ELR (cell line): Measurements from ENCODE around the gene ZNF695.
"Not testable (repeated sequence)": the region's sequence is repeated elsewhere in the genome, so short reads cannot be mapped to it uniquely, and the experiment has no call there.

Experiments
- DNase-seq: peaks from one replicate; pipeline ENCODE4 v3.0.0-alpha.2; 2015; ENCODE audit warnings: low read depth

The ZNF695 gene

DNA sequence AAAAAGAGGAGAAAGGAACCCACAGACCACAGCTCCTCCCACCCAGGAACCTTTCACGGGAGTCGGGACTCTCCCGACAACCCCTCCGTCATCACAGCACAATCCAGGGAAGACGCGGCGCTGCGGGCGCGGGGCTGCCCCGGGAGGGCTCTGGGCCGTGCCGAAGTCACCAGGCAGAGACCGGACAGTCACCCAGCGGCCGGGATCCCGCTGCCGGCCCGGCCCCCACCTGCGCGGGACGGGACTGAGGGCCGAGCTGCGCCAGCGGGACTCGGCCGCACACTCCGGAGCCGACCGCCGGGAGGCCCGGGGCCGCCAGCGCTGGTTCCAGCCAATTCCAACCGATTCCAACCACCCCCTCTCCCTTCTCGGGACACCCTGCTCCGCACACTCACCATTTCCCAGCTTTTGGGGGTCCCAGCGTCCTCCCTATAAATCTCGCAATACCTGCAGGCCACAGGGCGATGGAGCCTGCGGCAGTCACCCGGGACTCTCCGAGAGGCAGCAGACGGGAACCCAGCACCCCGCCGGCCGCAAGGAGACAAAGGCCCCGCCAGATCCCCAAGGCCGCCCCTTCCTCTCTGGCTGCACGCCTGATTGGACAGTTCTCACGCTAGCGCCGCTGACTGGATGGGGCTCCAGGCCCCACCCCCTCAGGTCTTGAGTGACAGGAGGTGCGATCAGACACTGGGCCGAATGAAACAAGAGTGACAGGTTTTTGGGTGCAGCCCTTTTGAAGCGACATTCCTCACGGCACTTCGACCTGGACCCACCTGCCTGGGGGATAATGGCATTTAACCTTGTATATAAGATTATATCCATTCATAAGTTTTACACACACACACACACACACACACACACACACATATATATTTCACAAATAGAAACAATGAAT, at the start of gene ZNF695:
Gene ZNF695 (minus strand): TSS at position 547 of the 895 bp plus-strand sequence. CDS start 149 bp downstream, at position 398.
- DNase-seq, result peak; percentile 97

DNA sequence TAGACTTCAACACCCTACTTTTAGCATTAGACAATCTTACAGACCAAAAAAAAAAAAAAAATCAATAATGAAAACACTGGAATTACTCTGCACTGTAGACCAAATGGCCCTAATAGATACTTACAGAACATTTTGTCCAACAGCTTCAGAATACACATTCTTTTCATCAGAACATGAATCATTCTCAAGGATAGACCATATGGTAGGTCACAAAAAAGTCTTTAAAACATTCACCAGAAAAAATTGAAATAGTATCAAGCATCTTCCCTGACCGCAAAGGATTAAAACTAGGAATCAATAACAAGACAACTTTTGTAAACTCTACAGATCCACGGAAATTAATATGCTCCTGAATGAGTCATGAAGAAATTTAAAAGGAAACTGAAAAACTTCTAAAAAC, 48.2 kb upstream of the ZNF695 start:
- no peak for DNase-seq

DNA sequence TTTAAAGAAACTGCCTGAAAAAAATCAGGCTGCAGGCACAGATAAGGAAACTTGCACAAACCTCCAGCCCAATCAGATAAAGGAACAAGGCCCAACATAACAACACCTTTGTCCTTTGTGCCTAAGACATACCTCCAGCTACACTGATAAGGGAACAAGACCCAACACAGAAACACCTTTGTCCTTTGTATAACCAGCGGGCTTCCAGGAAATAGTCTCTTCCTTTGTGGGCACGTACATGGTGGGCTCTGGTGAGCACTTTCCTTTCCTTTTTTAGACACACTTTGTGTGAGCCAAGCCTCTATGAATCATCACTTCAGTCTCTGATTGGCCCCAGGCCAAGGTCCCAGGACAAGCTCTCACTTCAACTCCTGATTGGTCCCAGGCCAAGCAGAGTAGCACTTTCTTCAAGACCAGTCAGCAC, 47.1 kb upstream of the ZNF695 start:
- DNase-seq, result peak; percentile 17

DNA sequence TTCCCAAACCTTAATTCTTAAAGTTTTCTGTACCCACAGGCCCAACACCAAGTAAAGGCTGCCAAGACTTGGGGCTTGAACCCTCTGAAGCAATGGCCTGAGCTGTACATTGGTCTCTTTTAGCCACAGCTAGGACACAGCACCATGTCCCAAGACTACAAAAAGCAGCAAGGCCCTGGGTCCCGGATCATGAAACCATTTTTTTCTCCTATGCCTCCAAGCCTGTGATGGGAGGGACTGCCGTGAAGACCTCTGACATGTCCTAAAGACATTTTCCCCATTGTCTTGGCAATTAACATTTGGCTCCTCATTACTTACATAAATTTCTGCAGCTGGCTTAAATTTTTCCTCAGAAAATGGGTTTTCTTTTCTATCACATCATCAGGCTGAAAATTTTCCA, 39.8 kb upstream of the ZNF695 start:
- no peak for DNase-seq

DNA sequence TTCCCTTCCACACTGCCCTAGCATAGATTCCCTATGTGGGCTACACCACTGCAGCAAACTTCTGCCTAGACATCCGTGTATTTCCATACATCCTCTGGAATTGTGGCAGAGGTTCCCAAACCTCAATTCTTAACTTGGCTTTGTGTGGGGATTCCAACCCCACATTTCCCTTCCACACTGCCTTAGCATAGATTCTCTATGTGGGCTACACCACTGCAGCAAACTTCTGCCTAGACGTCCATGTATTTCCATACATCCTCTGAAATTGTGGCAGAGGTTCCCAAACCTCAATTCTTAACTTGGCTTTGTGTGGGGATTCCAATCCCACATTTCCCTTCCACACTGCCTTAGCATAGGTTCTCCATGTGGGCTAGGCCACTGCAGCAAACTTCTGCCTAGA, 39.4 kb upstream of the ZNF695 start:
- no peak for DNase-seq

DNA sequence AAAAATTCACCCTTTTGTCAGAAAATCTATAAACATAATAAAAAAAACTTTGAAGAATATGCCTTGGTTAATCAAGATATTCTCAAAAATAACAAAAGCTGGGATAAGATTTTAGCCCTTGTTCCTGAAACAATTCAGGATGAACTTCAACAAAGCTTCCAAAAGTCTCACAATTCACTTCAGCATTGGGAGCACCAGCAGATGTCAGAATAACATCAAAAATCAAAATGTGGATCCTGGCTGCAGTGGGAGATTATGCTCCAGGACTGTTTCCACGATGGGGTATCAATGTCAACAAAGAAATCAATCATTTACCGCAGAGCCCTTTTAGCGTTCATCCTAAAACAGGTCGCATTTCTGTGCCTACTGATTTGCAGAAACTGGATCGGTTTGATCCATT, 35.5 kb upstream of the ZNF695 start:
- no peak for DNase-seq

DNA sequence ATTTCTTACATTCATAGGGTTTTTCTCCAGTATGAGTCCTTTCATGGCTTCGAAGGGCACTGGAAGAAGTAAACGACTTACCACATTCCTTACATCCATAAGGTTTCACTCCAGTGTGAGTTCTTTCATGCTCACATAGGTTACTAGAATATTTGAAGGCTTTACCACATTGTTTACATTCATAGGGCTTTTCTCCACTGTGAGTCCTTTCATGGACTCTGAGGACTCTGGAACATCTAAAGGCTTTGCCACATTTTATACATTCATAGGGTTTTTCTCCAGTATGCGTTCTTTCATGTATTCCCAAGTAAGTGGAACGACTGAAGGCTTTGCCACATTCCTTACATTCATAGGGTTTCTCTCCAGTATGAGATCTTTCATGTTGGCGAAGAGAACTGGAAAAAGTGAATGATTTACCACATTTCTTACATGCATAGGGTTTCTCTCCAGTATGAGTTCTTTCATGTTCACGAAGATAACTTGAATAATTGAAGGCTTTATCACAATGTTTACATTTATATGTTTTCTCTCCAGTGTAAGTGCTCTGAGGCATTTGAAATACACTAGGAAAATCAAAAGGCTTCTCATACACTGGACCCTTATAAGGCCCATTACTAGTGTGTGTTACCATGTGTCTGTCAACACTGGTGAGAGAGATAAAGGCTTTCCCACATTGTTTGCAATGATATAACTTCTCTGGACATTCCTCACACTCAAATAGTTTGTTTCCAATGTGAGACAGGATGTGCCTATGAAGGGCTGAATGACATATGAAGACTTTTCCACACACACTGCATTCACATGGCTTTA, 29.9 kb upstream of the ZNF695 start:
- no peak for DNase-seq

DNA sequence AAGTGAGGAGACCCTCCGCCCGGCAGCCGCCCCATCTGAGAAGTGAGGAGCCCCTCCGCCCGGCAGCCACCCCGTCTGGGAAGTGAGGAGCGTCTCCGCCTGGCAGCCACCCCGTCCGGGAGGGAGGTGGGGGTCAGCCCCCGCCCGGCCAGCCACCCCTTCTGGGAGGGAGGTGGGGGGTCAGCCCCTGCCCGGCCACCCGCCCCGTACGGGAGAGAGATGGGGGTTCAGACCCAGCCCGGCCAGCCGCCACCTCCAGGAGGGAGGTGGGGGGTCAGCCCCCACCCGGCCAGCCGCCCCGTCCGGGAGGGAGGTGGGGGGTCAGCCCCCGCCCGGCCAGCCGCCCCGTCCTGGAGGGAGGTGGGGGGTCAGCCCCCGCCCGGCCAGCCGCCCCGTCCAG, 24.4 kb upstream of the ZNF695 start:
- DNase-seq, result not testable (repeated sequence)

DNA sequence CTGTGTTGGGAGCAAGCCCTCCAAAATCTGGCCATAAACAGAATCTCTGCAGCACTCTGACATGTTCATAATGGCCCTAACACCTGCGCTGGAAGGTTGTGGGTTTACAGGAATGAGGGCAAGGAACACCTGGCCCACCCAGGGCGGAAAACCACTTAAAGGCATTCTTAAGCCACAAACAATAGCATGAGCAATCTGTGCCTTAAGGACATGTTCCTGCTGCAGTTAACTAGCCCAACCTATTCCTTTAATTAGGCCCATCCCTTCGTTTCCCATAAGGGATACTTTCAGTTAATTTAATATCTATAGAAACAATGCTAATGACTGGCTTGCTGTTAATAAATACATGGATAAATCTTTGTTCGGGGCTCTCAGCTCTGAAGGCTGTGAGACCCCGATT, 16.8 kb upstream of the ZNF695 start:
- not testable (repeated sequence) for DNase-seq

DNA sequence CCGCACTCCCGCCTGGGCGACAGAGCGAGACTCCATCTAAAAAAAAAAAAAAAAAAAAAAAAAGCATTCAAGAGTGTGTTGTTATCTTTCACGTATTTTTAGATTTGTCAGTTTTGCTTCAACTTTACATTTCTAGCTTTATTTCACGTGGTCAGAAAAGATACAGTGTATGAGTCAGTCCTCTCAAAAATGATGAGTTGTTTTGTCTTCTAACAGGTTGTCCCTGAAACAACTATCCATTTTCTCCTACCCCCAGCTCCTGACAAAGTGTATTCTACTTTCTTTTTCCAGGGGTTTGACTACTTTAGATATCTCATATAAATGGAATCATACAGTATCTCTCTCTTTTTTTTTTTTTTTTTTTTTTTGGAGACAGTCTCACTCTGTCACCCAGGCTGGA, 5.5 kb upstream of the ZNF695 start:
- DNase-seq, result no peak

DNA sequence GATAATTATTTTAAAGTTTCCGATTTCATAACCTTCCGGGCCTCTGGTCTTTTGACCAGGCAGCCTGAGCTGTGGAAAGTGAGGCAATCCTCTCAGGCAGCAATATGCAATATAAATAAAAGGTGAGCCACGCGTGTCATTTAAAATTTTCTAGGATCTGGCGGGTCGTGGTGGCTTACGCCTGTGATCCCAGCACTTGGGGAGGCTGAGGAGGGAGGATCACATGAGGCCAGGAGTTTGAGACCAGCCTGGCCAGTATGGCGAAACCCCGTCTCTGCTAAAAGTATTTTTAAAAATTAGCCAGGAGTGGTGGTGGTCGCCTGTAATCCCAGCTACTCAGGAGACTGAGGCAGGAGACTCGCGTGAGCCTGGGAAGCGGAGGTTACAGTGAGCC, 546 bp upstream of the ZNF695 start:
- DNase-seq, result no peak

DNA sequence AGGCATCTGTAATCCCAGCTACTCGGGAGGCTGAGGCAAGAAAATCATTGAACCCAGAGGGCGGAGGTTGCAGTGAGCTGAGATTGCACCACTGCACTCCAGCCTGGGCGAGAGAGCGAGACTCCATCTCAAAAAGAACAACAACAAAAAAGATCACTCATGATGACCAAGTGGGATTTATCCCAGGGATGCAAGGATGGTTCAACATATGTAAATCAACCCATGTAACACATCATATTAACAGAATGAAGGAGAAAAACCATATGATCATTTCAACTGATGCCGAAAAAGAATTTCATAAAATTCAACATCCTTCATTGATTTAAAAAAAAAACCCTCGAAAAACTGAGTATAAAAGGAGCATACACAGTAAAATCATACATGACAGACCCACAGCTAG, 3.8 kb downstream of the ZNF695 start:
- DNase-seq, result not testable (repeated sequence)

DNA sequence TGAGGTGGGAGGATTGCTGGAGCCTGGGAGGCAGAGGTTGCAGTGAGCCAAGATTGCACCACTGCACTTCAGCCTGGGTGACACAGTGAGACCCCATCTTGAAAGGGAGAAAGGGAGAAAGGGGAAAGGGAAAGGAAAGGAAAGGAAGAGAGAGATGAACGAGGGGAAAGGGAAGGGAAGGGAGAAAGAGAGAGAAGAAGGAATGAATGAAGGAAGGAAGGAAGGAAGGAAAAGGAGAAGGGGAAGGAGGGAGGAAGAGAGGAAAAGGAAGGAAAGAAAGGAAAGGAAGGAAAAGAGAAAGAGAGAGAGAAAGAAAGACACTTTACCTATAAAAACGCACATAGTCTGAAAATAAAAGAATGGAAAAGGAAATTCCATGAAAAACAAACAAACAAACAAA, 18.0 kb downstream of the ZNF695 start:
- DNase-seq, result no peak

DNA sequence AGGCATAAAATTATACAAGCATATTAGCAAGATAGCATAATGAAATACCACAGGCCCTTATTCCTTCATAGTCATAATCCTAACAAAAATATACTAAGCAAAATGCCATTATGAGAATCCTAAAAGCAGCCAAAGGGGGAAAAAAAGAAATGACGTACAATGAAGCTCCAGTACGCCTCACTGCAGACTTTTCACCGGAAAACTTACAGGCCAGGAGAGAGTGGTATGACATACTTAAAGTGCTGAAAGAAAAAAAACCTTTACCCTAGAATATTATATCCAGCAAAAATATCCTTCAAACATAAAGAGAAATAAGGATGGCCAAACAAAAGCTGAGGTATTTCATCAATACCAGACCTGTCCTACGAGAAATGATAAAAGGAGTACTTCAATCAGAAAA, 19.5 kb downstream of the ZNF695 start:
- no peak for DNase-seq

DNA sequence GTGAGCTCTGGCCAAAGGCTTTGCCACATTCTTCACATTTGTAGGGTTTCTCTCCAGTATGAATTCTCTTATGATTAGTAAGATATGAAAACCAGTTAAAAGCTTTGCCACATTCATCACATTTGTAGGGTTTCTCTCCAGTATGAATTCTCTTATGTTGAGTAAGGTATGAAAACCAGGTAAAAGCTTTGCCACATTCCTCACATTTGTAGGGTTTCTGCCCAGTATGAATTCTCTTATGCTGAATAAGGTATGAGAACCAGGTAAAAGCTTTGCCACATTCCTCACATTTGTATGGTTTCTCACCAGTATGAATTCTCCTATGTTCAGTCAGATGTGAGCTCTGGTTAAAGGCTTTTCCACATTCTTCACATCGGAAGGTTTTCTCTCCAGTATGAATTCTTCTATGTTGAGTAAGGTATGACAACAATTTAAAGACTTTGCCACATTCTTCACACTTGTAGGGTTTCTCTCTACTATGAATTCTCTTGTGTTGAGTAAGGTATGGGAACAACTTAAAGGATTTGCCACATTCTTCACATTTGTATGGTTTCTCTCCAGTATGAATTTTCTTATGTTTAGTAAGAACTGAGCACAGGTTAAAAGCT, 20.7 kb downstream of the ZNF695 start:
- peak; percentile 11 for DNase-seq

DNA sequence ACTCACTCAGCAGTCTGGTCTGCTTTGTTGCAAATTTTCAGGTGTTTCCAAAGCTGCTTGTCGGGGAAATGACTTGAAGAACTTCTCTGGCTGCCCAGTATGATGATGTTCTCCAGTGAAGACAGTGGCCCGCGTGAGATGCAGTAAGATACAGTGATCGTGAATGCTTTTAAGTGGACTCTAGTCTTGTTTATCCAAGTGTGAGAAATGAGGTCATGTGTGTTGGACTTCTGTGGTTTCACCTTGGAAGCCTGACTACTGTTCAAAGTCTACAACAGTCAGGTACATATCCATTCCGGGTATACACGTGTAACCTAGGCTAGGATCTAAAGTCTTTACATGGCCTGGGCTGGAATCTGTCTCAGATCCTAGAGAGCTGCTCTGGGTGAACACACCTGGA, 29.1 kb downstream of the ZNF695 start:
- DNase-seq, result no peak

DNA sequence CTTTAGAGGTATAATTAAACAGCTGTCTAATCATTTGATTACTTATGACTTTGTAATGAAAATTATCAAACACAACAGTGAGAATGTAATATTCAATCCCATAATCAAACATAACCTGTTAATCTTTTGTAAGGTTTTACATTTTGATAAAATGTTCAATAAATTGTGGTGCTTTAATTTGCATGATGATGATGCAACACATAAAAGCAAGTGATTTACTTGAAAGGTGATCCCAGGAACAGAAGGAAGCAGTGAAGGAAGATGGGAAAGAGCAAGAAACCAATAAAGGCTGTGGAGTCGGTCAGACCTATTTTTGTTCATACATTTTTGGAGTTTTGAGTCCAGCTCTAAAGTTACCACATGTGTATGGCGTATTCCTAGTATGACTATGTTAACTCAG, 29.6 kb downstream of the ZNF695 start:
- no peak for DNase-seq

DNA sequence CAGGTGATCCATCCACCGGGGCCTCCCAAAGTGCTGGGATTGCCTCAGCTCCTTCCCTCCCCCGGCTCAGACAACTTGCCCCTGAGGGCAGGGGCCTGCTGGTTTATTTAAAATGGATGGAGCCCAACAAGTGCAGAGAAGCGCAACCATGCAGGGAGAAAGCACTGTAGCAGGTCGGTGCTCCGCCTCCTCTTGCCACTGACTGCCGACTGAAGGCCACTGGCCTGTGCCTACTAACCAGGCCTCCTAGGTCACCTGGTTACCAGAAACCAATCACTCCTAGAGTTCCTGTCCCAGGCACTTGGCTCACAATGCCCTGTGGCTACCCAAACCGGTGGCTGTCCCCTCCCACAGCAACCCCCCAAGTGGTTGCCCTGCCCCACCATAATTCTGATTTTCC, 35.9 kb downstream of the ZNF695 start:
- DNase-seq, result no peak

DNA sequence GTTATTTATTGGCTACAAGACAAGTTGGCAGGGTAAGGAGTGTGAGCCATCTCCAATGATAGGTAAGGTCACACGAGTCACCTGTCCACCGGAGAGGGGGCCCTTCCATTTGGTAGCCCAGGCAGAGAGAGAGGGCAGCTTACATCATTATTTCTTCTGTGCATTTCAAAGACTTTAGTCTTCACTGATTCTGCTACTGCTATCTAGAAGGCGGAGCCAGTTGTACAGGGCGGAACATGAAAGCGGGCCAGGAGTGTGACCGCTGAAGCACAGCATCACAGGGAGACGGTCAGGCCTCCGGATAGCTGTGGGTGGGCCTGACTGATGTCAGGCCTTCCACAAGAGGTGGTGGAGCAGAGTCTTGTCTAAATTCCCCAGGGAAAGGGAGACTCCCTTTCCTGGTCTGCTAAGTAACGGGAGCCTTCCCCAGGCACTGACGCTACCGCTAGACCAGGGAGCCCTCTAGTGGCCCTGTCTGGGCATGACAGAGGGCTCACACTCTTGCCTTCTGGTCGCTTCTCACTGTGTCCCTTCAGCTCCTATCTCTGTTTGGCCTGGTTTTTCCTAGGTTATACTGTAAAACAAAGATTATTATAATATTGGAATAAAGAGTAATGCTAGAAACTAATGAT, 36.7 kb downstream of the ZNF695 start:
- peak; percentile 42 for DNase-seq

DNA sequence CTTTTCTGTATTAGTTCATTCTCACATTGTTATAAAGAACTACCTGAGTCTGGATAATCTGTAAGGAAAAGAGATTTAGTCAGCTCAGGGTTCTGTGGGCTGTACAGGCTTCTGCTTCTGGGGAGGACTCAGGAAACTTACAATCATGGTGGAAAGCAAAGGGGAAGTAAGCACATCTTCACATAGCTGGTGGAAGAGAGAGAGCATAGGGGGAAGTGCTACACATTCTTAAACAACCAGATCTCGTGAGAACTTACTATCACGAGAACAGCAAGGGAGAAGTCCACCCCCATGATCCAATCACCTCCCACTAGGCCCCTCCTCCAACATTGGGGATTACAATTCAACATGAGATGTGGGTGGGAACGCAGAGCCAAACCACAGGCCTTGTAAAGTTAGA, 38.2 kb downstream of the ZNF695 start:
- DNase-seq, result no peak

DNA sequence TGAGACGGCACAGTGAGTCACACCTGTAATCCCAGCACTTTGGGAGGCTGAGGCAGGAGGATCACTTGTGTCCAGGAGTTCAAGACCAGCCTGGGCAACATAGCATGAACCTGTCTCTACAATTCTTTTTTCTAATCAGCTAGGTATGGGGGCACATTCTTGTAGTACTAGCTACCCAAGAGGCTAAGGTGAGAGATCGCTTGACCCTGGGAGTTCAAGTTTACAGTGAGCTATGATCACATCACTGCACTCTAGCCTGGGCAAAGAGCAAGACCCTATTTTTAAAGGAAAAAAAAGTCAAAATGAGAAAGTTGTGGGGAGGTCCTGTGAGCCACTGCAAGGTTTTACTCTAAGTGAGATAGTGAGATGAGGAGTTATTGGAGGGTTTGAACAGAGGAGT, 41.4 kb downstream of the ZNF695 start:
- DNase-seq, result no peak

DNA sequence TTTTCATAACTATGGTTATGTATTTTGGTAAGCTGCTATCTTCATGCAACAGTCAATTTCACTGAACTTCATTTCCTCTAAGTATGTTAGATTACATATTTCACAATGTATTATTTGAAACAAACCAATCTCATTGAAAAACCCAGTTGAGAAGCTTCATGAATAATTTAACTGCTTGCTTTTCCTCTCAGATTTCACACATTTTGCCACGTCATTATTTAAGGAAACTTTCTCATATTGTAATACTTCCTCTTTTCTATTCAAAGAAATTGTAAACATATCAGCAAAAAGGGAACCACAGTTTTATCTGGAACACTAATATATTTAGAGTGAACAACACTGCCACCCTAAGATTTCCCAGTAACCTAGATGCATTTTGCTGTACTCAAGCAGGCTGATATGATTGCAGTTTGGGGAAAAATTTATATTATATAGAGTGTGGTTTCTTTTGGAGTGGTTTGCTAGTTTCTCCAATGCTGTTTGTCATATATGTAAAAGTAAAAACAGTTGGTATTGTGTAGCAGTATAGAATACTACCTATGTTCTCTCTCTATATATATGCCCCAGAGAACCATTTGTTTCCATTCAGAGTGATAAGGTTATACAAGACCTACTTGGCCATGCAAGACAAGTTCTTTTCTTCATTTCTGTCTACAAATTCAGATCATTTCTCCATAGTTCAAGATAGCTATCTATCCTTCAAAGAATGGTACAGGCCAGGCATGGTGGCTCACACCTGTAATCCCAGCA, 47.7 kb downstream of the ZNF695 start:
- DNase-seq, result no peak
